ENCODE data around the gene ITGB8.
"Not testable (repeated sequence)": the region's sequence is repeated elsewhere in the genome, so short reads cannot be mapped to it uniquely, and the experiment has no call there.

The ITGB8 gene

GRCh38 chr7:20388084-20388483 is 57.4 kb downstream of the ITGB8 start:
- DNase-seq, result no peak

GRCh38 chr7:20389192-20389591 is 58.5 kb downstream of the ITGB8 start:
- not testable (repeated sequence) for DNase-seq

- no peak for DNase-seq
Observed at GRCh38 chr7:20393021-20393610, 62.4 kb downstream of the ITGB8 start.

- DNase-seq, result no peak
Observed at GRCh38 chr7:20393616-20394015, 62.9 kb downstream of the ITGB8 start.

- DNase-seq, result no peak
Observed at GRCh38 chr7:20394284-20394683, 63.6 kb downstream of the ITGB8 start.

GRCh38 chr7:20395104-20395503 is 64.4 kb downstream of the ITGB8 start:
- DNase-seq, result no peak

- no peak for DNase-seq
Observed at GRCh38 chr7:20395511-20395910, 64.8 kb downstream of the ITGB8 start.

GRCh38 chr7:20399521-20399920 is 68.8 kb downstream of the ITGB8 start:
- DNase-seq, result no peak

GRCh38 chr7:20401861-20402746 is 71.4 kb downstream of the ITGB8 start:
- DNase-seq, result no peak

GRCh38 chr7:20402747-20403230 is 72.1 kb downstream of the ITGB8 start:
- no peak for DNase-seq

- no peak for DNase-seq
Observed at GRCh38 chr7:20403331-20403730, 72.6 kb downstream of the ITGB8 start.

- DNase-seq, result no peak
Observed at GRCh38 chr7:20404320-20404719, 73.6 kb downstream of the ITGB8 start.

GRCh38 chr7:20407585-20408466 is 77.1 kb downstream of the ITGB8 start:
- peak; percentile 87 for DNase-seq

- DNase-seq, result no peak
Observed at GRCh38 chr7:20408467-20408826, 77.7 kb downstream of the ITGB8 start.

GRCh38 chr7:20409961-20410360 is 79.3 kb downstream of the ITGB8 start:
- no peak for DNase-seq

GRCh38 chr7:20411372-20411771 is 80.7 kb downstream of the ITGB8 start:
- no peak for DNase-seq

- no peak for DNase-seq
Observed at GRCh38 chr7:20412032-20412431, 81.3 kb downstream of the ITGB8 start.

- no peak for DNase-seq
Observed at GRCh38 chr7:20417260-20417659, 86.6 kb downstream of the ITGB8 start.

GRCh38 chr7:20417675-20418382 is 87.1 kb downstream of the ITGB8 start:
- no peak for DNase-seq

GRCh38 chr7:20424500-20424899 is 93.8 kb downstream of the ITGB8 start:
- no peak for DNase-seq

- DNase-seq, result no peak
Observed at GRCh38 chr7:20430664-20431063, 100.0 kb downstream of the ITGB8 start.

- DNase-seq, result no peak
Observed at GRCh38 chr7:20431146-20431545, 100.4 kb downstream of the ITGB8 start.

- no peak for DNase-seq
Observed at GRCh38 chr7:20432071-20432470, 101.4 kb downstream of the ITGB8 start.
